GM10248 (cell line): Measurements from ENCODE around the gene CHCHD6.

ENCODE experiments used
- CTCF ChIA-PET: fragments of 300-600 bp; sonication (Branson Sonifier 250); formaldehyde crosslinking; extraction: SDS; loops from one replicate; lab custom pipeline; 2021; ENCODE audit warnings: antibody characterized with exemption; lab: Yijun Ruan, JAX
- POLR2A ChIA-PET: fragments of 350-650 bp; sonication (Branson Sonifier 250); formaldehyde crosslinking; extraction: SDS; loops from one replicate; lab custom pipeline; 2020; ENCODE audit warnings: antibody characterized with exemption; lab: Yijun Ruan, JAX
- DNase-seq: peaks from one replicate; pipeline ENCODE4 v3.0.0; 2012; ENCODE audit errors: extremely low spot score
- TF ChIP-seq, protein P1 (sequence below): IDR thresholded peaks from 2 replicates; pipeline ENCODE4 v1.5.1; 2012; ENCODE audit warnings: mild to moderate bottlenecking, low read depth; ENCODE audit errors: extremely low read depth, missing control alignments, control extremely low read depth

The CHCHD6 gene

DNA sequence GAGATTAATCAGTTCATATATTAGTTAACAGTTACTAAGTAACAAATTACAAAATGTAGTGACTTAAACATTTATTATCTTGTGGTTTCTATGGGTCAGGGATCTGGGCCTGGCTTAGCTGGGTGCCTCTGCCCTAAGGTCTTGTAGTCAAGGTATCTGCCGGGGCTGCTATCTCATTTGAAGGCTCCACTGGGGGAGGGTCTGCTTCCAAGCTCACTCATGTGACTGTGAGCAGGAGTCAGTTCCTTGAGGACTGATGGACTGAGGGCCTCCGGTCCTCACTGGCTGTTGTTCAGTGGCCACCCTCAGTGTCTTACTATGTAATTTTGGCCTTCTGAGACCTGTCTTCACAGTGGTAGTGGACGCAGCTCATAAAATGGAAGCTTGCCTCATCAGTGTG, 143.0 kb downstream of the CHCHD6 start:
- no peak for DNase-seq
- ChIA-PET POLR2A (no interaction called here), CTCF (no interaction called here)
- TF ChIP-seq, protein P1, sequence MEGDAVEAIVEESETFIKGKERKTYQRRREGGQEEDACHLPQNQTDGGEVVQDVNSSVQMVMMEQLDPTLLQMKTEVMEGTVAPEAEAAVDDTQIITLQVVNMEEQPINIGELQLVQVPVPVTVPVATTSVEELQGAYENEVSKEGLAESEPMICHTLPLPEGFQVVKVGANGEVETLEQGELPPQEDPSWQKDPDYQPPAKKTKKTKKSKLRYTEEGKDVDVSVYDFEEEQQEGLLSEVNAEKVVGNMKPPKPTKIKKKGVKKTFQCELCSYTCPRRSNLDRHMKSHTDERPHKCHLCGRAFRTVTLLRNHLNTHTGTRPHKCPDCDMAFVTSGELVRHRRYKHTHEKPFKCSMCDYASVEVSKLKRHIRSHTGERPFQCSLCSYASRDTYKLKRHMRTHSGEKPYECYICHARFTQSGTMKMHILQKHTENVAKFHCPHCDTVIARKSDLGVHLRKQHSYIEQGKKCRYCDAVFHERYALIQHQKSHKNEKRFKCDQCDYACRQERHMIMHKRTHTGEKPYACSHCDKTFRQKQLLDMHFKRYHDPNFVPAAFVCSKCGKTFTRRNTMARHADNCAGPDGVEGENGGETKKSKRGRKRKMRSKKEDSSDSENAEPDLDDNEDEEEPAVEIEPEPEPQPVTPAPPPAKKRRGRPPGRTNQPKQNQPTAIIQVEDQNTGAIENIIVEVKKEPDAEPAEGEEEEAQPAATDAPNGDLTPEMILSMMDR: no peak

DNA sequence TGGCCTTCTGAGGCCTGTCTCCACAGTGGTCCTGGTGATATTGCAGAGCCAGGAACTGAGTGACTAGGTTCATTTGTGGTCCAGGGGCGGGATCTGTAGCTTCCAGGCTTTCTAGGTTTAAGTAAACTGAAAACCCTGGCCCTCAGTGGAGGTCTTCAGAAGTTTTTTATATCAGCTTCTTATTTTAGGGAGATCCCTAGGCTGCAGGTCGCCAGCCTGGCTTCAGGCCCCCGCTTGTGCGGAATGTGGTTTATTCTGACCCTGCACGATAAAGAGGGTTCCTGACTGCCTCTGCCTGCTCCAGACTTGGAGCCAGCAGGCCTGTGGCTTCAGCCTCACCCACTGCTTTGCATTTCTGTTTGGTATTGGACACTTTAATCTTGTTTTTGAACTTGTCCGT, 145.0 kb downstream of the CHCHD6 start:
- TF ChIP-seq, protein P1: no peak
- CTCF ChIA-PET: no interaction called here
- POLR2A ChIA-PET: no interaction called here
- DNase-seq: no peak

DNA sequence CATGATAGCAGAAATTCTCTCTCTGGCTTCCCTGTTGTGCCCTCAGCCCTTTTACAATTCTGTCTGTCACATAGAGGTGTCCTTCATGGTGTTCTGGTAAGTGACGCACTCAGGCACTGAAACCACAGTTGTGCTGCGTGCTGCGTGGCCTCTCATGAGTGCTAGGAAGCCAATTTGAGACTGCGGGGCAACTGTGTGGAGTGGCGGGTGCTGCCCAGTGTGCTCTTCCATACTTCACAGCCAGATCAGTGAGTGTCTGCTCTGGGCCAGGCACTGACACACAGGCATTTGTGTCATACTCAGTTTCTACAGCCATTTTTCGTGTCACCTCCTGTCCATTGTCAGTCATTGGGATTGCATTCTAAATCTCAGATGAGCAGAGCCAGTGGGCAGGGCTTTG, 145.7 kb downstream of the CHCHD6 start:
- CTCF ChIA-PET: interaction anchor here (1.0 kb wide), 1 partner anchor 98 kb away, joined by 3 read pairs; no protein-coding TSS in a partner anchor
- POLR2A ChIA-PET: no interaction called here
- TF ChIP-seq, protein P1: no peak
- DNase-seq: no peak

DNA sequence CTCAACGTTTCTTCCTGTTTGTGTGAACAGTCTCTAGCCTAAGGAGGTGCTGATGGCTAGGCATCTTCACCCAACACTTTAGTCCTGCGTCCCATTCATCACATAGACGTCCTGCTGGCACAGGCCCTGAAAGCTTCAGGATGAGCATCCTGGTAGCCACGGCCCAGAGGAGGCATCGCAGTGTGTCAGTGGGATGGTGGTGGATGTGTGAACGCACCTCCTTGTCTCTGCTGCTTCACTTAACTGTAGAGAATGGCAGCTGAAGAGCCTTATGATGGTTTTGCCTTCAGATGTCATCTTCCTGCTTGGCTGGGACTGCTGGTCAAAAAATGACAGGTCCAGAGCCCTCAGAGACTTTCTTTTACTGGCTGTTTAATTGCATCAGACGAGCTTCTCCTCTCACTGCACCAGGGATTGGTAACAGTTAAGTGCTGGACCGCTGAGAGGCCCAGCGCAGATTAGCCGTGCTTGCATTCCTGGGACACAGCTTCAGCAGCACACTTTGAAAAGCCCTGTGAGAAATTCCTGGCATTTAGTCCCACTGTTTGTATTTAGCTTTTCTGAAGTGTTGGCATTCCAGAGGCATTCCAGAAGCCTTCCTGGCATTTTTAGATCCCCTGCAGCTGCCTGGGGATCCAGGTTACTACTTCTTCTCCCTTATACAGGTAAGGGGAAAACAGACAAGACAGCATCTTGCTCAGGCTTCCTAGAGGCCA, 146.5 kb downstream of the CHCHD6 start:
- no peak for DNase-seq
- ChIA-PET CTCF (interaction anchor here (0.9 to 1.0 kb wide), 2 partner anchors 12 to 99 kb away, joined by 3 read pairs; no protein-coding TSS in a partner anchor), POLR2A (no interaction called here)
- TF ChIP-seq, protein P1: no peak

DNA sequence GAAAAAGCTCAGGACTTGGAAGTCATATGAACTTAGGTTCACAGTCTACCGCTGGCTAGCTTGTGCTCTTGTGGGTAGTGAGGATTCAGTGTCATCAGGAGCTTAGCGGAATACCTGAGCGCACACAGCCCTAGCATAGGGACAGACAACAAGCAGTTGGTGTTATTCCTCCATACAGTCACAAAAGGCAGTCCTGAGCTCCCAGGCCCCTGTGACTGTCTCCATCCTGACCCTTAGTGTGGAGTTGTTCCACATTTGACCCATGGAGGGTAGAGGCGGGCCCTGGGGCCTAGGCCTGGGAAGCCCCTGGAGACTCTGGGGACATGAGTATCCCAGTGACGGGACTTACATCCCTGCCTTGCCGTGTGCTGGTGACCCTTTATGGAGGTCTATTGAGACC, 147.3 kb downstream of the CHCHD6 start:
- DNase-seq: no peak
- CTCF ChIA-PET: interaction anchor here (1.6 kb wide), 1 partner anchor 66 kb away, joined by 6 read pairs; no protein-coding TSS in a partner anchor
- TF ChIP-seq, protein P1: no peak
- POLR2A ChIA-PET: no interaction called here

DNA sequence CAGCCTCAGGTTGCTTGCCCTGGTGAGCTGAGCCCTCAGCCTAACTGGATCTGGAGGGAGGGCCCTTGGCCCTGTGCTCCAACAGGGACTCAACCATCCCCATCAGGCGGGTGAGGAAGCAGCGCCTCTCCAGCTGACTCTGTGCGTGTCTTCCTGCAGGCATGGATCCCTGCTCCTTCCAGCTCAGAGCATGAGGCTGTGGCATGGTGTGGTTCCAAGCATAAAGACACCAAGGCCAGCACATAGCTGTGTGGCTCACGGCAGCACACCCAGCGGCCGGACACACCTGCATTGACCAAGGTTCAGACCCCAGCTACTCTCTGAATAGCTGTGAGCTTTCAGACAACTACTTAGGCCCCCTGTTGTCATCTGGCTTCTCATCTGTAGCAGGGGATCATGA, 147.9 kb downstream of the CHCHD6 start:
- ChIA-PET POLR2A (no interaction called here), CTCF (interaction anchor here (1.6 kb wide), 1 partner anchor 65 kb away, joined by 6 read pairs; no protein-coding TSS in a partner anchor)
- no peak for DNase-seq
- TF ChIP-seq, protein P1: no peak
